Skeletal muscle tissue (tissue), 4 donors: Measurements from ENCODE around the gene CLCN7. TPM values are rescaled to one million over a fixed set of nuclear protein-coding genes. Genes with fewer than 3 reads are reported as not detected.

Experiments used
- H3K27ac ChIP-seq: one replicate; pipeline ENCODE4 v1.7.0; 2013; ENCODE audit warnings: mild to moderate bottlenecking, low read depth, low read length, inconsistent platforms
- H3K27me3 ChIP-seq, 3 donors: one replicate each; pipeline ENCODE4 v1.7.0; 2013; ENCODE audit warnings: low read length in 3 of 3; ENCODE audit not compliant: control insufficient read depth in 3 of 3, insufficient read depth in 3 of 3
- H3K36me3 ChIP-seq, 3 donors: one replicate each; pipeline ENCODE4 v1.7.0; 2013; ENCODE audit warnings: low read length in 3 of 3; ENCODE audit not compliant: control insufficient read depth in 3 of 3, insufficient read depth in 3 of 3
- H3K4me1 ChIP-seq, 3 donors: one replicate each; pipeline ENCODE4 v1.7.0; 2013; ENCODE audit warnings: low read length in 3 of 3, mild to moderate bottlenecking in 3 of 3; ENCODE audit not compliant: control insufficient read depth in 3 of 3, insufficient read depth in 3 of 3
- H3K4me3 ChIP-seq, 3 donors: one replicate each; pipeline ENCODE4 v1.7.0; 2013; ENCODE audit warnings: low read length in 3 of 3
- H3K9ac ChIP-seq, 3 donors: one replicate each; pipeline ENCODE4 v1.7.0; 2013; ENCODE audit warnings: low read length in 3 of 3, mild to moderate bottlenecking in 3 of 3, moderate library complexity in 2 of 3, low read depth in 1 of 3
- H3K9me3 ChIP-seq, 3 donors: one replicate each; pipeline ENCODE4 v1.7.0; 2013; ENCODE audit warnings: low read length in 3 of 3; ENCODE audit not compliant: control insufficient read depth in 3 of 3
- total RNA-seq: library from RNA; depleted of rRNA; stranded (reverse); fragments of >200 nt; gene quantifications from one replicate; pipeline ENCODE4 v1.2.3, GENCODE V29; 2014
- donor health status: Osteomylitis.

Gene CLCN7
- total RNA-seq, 1 donor from 2014 or later, result 31.8 TPM

- Histone ChIP-seq H3K4me3 (no peak overlapping the region), H3K27ac (no peak overlapping the region), H3K36me3 (peaks cover 35 to 57% (median 53%) of the 10 kb centered on the region in 3 donors), H3K9me3 (no peaks in the 10 kb centered on the region), H3K4me1 (no peaks in the 10 kb centered on the region), H3K9ac (no peak overlapping the region), H3K27me3 (no peaks in the 10 kb centered on the region)
Measured at GRCh38 chr16:1503110-1503955, 28.5 kb upstream of the CLCN7 start.

- Histone ChIP-seq H3K4me3 (no peak overlapping the region), H3K9me3 (no peaks in the 10 kb centered on the region), H3K27me3 (no peaks in the 10 kb centered on the region), H3K9ac (no peak overlapping the region), H3K36me3 (peaks cover 39 to 60% (median 57%) of the 10 kb centered on the region in 3 donors), H3K4me1 (no peaks in the 10 kb centered on the region), H3K27ac (no peak overlapping the region)
Measured at GRCh38 chr16:1502092-1503004, 27.5 kb upstream of the CLCN7 start.

- Histone ChIP-seq H3K9ac (no peak overlapping the region), H3K27ac (no peak overlapping the region), H3K4me3 (no peak overlapping the region), H3K4me1 (no peaks in the 10 kb centered on the region), H3K36me3 (peaks cover 46 to 64% (median 63%) of the 10 kb centered on the region in 3 donors), H3K27me3 (no peaks in the 10 kb centered on the region), H3K9me3 (no peaks in the 10 kb centered on the region)
Measured at GRCh38 chr16:1501630-1502029, 26.8 kb upstream of the CLCN7 start.

- Histone ChIP-seq H3K9ac (no peak overlapping the region), H3K36me3 (peaks cover 45 to 63% (median 63%) of the 10 kb centered on the region in 3 donors), H3K4me3 (no peak overlapping the region)
Measured at GRCh38 chr16:1500465-1501150, 25.8 kb upstream of the CLCN7 start.

GRCh38 chr16:1499756-1500464 lies 25.1 kb upstream of the CLCN7 start:
- H3K9me3 ChIP-seq, result no peaks in the 10 kb centered on the region
- H3K4me1 ChIP-seq, result peaks cover 1 to 4% (median 2%) of the 10 kb centered on the region in 3 donors
- H3K9ac ChIP-seq, result no peak overlapping the region
- H3K36me3 ChIP-seq, result peaks cover 50 to 67% (median 66%) of the 10 kb centered on the region in 3 donors
- H3K27ac ChIP-seq, result no peak overlapping the region
- H3K4me3 ChIP-seq, result no peak overlapping the region
- H3K27me3 ChIP-seq, result no peaks in the 10 kb centered on the region

More at GRCh38 chr16:1500465-1501150, 25.8 kb upstream of the CLCN7 start:
- H3K9me3 ChIP-seq, result no peaks in the 10 kb centered on the region
- no peaks in the 10 kb centered on the region for H3K4me1 ChIP-seq
- no peak overlapping the region for H3K27ac ChIP-seq
- no peaks in the 10 kb centered on the region for H3K27me3 ChIP-seq

GRCh38 chr16:1498899-1499676 lies 24.3 kb upstream of the CLCN7 start:
- Histone ChIP-seq H3K36me3 (peaks cover 53 to 75% (median 71%) of the 10 kb centered on the region in 3 donors), H3K27me3 (no peaks in the 10 kb centered on the region), H3K4me1 (peaks cover 9 to 12% (median 10%) of the 10 kb centered on the region in 3 donors), H3K9me3 (no peaks in the 10 kb centered on the region), H3K9ac (no peak overlapping the region), H3K4me3 (no peak overlapping the region), H3K27ac (no peak overlapping the region)

- Histone ChIP-seq H3K36me3 (peaks cover 43 to 59% (median 58%) of the 10 kb centered on the region in 3 donors), H3K27ac (no peak overlapping the region), H3K9ac (no peak overlapping the region), H3K9me3 (no peaks in the 10 kb centered on the region), H3K4me1 (peaks cover 20 to 22% (median 22%) of the 10 kb centered on the region in 3 donors), H3K4me3 (no peak overlapping the region), H3K27me3 (no peaks in the 10 kb centered on the region)
Measured at GRCh38 chr16:1497014-1497598, 22.3 kb upstream of the CLCN7 start.

- Histone ChIP-seq H3K9ac (no peak overlapping the region), H3K27me3 (no peaks in the 10 kb centered on the region), H3K9me3 (no peaks in the 10 kb centered on the region), H3K27ac (no peak overlapping the region), H3K36me3 (peaks cover 37 to 52% (median 51%) of the 10 kb centered on the region in 3 donors), H3K4me3 (no peak overlapping the region), H3K4me1 (peaks cover 20 to 22% (median 22%) of the 10 kb centered on the region in 3 donors)
Measured at GRCh38 chr16:1496464-1496863, 21.6 kb upstream of the CLCN7 start.
